OCI-LY1 (cell line): ENCODE measurements around the gene SH3BP5.

Source experiments
- H2AFZ ChIP-seq: fragments of 200-600 bp; sonication (generic), shearing (Covaris generic); 2 replicates; pipeline ENCODE4 v1.6.0; 2014; ENCODE audit warnings: antibody characterized with exemption, mild to moderate bottlenecking, low read length
- H3F3A ChIP-seq: fragments of 200-600 bp; sonication (generic), shearing (Covaris generic); 2 replicates; pipeline ENCODE4 v1.6.0; 2014; ENCODE audit warnings: mild to moderate bottlenecking, antibody characterized with exemption, low read length, moderate library complexity; ENCODE audit not compliant: insufficient read depth
- H3K27ac ChIP-seq: fragments of 200-600 bp; sonication (generic); 2 replicates; pipeline ENCODE4 v1.5.1; 2014; ENCODE audit warnings: low read length, mixed run types, mild to moderate bottlenecking, low read depth; ENCODE audit not compliant: poor library complexity, severe bottlenecking
- H3K27me3 ChIP-seq: fragments of 200-600 bp; sonication (generic); 2 replicates; pipeline ENCODE4 v1.6.0; 2014; ENCODE audit warnings: antibody characterized with exemption, mild to moderate bottlenecking, low read length, moderate library complexity; ENCODE audit not compliant: insufficient read depth
- H3K36me3 ChIP-seq: fragments of 200-600 bp; sonication (generic); 2 replicates; pipeline ENCODE4 v1.6.1; 2014; ENCODE audit warnings: mild to moderate bottlenecking, antibody characterized with exemption, low read length, moderate library complexity, mixed read lengths; ENCODE audit not compliant: insufficient read depth
- H3K4me1 ChIP-seq: fragments of 200-600 bp; sonication (generic); 2 replicates; pipeline ENCODE4 v1.5.1; 2014; ENCODE audit warnings: mild to moderate bottlenecking, low read length, moderate library complexity; ENCODE audit not compliant: insufficient read depth, severe bottlenecking
- H3K4me2 ChIP-seq: fragments of 200-600 bp; sonication (generic), shearing (Covaris generic); 2 replicates; pipeline ENCODE4 v1.6.1; 2014; ENCODE audit warnings: low read length
- H3K4me3 ChIP-seq: fragments of 200-600 bp; sonication (generic); 2 replicates; pipeline ENCODE4 v1.5.1; 2014; ENCODE audit warnings: low read length, low read depth, mild to moderate bottlenecking, mixed read lengths; ENCODE audit not compliant: poor library complexity, severe bottlenecking
- H3K79me2 ChIP-seq: fragments of 200-600 bp; shearing (Covaris generic); 2 replicates; pipeline ENCODE4 v1.6.1; 2016; ENCODE audit warnings: mixed run types, low read length, mixed read lengths; ENCODE audit not compliant: insufficient read depth
- H3K9ac ChIP-seq: fragments of 200-600 bp; sonication (generic), shearing (Covaris generic); 2 replicates; pipeline ENCODE4 v1.6.1; 2014; ENCODE audit warnings: mild to moderate bottlenecking, low read length, mixed read lengths
- H3K9me2 ChIP-seq: fragments of 200-600 bp; sonication (generic), shearing (Covaris generic); 2 replicates; pipeline ENCODE4 v1.6.1; 2014; ENCODE audit warnings: low read depth, mild to moderate bottlenecking, low read length, mixed read lengths
- H3K9me3 ChIP-seq: fragments of 200-600 bp; shearing (Covaris generic); 2 replicates; pipeline ENCODE4 v1.6.1; 2014; ENCODE audit warnings: low read length, mixed read lengths
- H4K20me1 ChIP-seq: fragments of 200-600 bp; sonication (generic), shearing (Covaris generic); 2 replicates; pipeline ENCODE4 v1.6.0; 2016; ENCODE audit warnings: mild to moderate bottlenecking, low read length; ENCODE audit not compliant: insufficient read depth
- EZH2 ChIP-seq: fragments of 200-600 bp; sonication (generic), shearing (Covaris generic); IDR thresholded peaks from 2 replicates; pipeline ENCODE4 v1.8.0; 2017; ENCODE audit warnings: borderline replicate concordance, mixed run types, mild to moderate bottlenecking, antibody characterized with exemption, low read length, moderate library complexity, mixed read lengths
- TF ChIP-seq, protein P1 (sequence below): fragments of 200-600 bp; sonication (generic), shearing (Covaris generic); IDR thresholded peaks from 2 replicates; pipeline ENCODE4 v1.5.1; 2017; ENCODE audit warnings: mild to moderate bottlenecking, antibody characterized with exemption, low read length, moderate library complexity, mixed read lengths

The SH3BP5 gene

DNA sequence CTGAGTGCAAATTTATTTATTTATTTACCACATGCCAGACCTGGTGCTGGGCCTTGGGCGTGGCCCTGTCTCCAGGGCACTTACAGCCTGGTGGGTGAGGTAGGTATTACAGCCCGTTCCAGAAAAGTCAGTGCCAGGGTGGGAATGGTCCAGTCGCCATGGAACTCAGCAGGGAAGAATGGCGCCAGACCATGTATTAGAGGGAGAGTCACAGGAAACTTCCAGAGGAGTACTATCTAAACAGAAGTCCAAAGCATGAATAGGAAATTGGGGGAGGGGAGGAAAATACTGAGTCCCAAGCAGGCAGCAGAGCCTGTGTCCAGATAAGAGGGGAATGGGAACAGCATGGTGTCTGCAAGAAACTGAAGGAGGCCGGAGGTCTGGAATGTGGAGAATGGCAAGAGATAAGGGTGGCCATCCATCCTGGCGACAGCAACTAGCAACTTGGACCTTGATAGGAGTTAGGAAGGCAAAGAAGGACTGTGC, 27.0 kb downstream of the SH3BP5 start:
- H3K9me2 ChIP-seq: no peaks in the 10 kb centered on the region
- no peak for TF ChIP-seq EZH2
- TF ChIP-seq, protein P1, sequence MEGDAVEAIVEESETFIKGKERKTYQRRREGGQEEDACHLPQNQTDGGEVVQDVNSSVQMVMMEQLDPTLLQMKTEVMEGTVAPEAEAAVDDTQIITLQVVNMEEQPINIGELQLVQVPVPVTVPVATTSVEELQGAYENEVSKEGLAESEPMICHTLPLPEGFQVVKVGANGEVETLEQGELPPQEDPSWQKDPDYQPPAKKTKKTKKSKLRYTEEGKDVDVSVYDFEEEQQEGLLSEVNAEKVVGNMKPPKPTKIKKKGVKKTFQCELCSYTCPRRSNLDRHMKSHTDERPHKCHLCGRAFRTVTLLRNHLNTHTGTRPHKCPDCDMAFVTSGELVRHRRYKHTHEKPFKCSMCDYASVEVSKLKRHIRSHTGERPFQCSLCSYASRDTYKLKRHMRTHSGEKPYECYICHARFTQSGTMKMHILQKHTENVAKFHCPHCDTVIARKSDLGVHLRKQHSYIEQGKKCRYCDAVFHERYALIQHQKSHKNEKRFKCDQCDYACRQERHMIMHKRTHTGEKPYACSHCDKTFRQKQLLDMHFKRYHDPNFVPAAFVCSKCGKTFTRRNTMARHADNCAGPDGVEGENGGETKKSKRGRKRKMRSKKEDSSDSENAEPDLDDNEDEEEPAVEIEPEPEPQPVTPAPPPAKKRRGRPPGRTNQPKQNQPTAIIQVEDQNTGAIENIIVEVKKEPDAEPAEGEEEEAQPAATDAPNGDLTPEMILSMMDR: peak; percentile 10; the same call in 1 of the 2 replicates
- H3K9ac ChIP-seq: no peak overlapping the region
- H3F3A ChIP-seq: no peaks in the 10 kb centered on the region
- no peaks in the 10 kb centered on the region for H3K36me3 ChIP-seq
- no peaks in the 10 kb centered on the region for H3K27me3 ChIP-seq
- H3K4me3 ChIP-seq: no peak overlapping the region
- H2AFZ ChIP-seq: no peak overlapping the region
- H3K79me2 ChIP-seq: no peaks in the 10 kb centered on the region
- H3K9me3 ChIP-seq: no peaks in the 10 kb centered on the region
- H4K20me1 ChIP-seq: no peaks in the 10 kb centered on the region
- no peak overlapping the region for H3K4me2 ChIP-seq
- H3K4me1 ChIP-seq: no peaks in the 10 kb centered on the region
- H3K27ac ChIP-seq: no peak overlapping the region

DNA sequence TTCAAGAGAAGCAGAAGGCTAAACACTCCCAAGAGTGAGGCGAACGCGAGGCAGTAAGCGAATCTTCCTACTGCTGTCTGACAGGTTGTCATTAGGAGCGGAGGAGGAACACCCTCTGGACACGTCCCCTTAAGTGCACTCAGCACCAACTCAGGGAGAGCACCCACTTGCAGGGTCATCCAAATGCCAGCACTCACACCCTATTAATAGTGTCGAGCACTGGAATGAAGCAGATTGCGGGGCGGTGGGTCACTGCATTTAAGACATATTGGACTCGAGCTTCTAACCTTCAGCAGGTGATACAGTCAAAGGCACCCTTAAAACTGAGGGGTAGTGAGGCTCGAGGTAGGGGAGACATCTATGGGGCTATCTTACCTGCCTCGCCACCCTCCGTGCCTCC, 28.7 kb downstream of the SH3BP5 start:
- Histone ChIP-seq H3K27ac (no peak overlapping the region), H3K36me3 (no peaks in the 10 kb centered on the region), H3K4me2 (no peak overlapping the region), H3K9me2 (no peaks in the 10 kb centered on the region), H3K4me3 (no peak overlapping the region), H3K4me1 (no peaks in the 10 kb centered on the region), H3K27me3 (no peaks in the 10 kb centered on the region), H3K9ac (no peak overlapping the region), H3K9me3 (no peaks in the 10 kb centered on the region), H3F3A (no peaks in the 10 kb centered on the region), H2AFZ (no peak overlapping the region), H4K20me1 (no peaks in the 10 kb centered on the region), H3K79me2 (no peaks in the 10 kb centered on the region)
- TF ChIP-seq, protein P1: no peak
- TF ChIP-seq EZH2: no peak

DNA sequence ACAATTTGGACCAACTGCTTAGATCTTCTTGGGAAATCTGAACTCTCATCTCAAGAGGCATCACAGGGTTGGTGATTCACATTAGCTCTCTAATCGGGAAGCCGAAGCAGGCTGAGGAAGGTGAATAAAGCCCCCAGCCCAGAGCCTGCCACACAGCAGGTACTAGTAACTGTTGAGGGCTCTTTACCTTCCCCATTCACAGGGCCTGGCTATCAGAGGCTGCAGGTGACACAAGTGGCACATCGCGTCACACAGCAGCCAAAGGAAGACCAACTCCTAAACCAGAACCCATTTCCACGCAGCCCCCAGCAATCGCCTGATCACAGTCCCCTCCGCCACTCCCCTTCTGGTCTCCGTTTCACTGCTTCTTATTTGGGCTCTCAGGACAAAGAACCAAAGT, 29.2 kb downstream of the SH3BP5 start:
- no peaks in the 10 kb centered on the region for H3K36me3 ChIP-seq
- no peak overlapping the region for H3K27ac ChIP-seq
- no peak for TF ChIP-seq EZH2
- TF ChIP-seq, protein P1: no peak
- no peaks in the 10 kb centered on the region for H3F3A ChIP-seq
- no peaks in the 10 kb centered on the region for H3K9me2 ChIP-seq
- H2AFZ ChIP-seq: no peak overlapping the region
- no peaks in the 10 kb centered on the region for H3K27me3 ChIP-seq
- H3K9me3 ChIP-seq: no peaks in the 10 kb centered on the region
- H3K9ac ChIP-seq: no peak overlapping the region
- no peak overlapping the region for H3K4me2 ChIP-seq
- H3K4me3 ChIP-seq: no peak overlapping the region
- no peaks in the 10 kb centered on the region for H3K79me2 ChIP-seq
- no peaks in the 10 kb centered on the region for H3K4me1 ChIP-seq
- no peaks in the 10 kb centered on the region for H4K20me1 ChIP-seq
